Jurkat, Clone E6-1 (cell line): ENCODE measurements around the gene MAP2K5.
A peak's percentile ranks its signal among the peaks of the same experiment; 100 is the strongest.

ENCODE experiments used
- DNase-seq: peaks from one replicate; pipeline ENCODE4 v3.0.0-alpha.2; 2011; ENCODE audit warnings: low read depth, low spot score
- H3K4me3 ChIP-seq: 2 replicates; pipeline ENCODE4 v1.5.1; 2011; ENCODE audit warnings: mild to moderate bottlenecking, low read length, control low read depth, moderate library complexity

MAP2K5 gene

DNA sequence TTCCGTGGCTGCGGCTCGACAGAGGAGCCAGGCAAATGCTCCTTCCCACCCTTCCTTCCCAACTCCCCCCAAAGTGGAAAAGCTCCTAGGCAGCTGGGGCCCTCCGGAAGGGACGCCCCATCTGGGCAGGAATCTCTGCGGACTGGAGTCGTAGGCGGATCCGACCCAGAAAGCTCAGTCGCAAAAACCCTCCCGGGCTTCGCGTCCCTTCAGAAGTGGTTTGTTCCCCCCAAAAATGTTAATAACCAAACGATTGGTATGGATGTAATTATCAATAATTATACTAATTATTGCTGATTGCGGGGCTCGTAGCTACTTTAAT is 293.6 kb downstream of the MAP2K5 start:
- H3K4me3 ChIP-seq: no peak overlapping the region
- no peak for DNase-seq

DNA sequence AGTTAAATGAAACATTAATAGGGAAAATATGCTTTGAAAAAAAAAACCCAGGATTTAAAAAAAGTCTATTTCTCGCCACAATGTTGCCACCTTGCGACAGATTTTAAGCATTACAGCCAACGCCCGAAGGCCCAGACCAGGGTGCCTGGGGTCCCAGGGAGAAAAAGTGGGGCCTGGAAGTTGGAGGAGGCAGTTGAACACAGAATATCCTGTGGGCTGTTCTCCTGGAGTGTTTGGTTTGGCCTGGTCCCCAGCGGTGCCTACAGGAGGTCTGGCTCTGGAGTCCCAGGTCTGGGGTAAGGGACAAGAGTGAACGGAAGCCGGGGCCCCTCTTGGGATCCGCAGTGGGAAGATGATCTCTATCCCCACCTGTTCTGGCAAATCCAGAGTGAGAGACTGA is 294.0 kb downstream of the MAP2K5 start:
- no peak for DNase-seq
- H3K4me3 ChIP-seq: no peak overlapping the region

DNA sequence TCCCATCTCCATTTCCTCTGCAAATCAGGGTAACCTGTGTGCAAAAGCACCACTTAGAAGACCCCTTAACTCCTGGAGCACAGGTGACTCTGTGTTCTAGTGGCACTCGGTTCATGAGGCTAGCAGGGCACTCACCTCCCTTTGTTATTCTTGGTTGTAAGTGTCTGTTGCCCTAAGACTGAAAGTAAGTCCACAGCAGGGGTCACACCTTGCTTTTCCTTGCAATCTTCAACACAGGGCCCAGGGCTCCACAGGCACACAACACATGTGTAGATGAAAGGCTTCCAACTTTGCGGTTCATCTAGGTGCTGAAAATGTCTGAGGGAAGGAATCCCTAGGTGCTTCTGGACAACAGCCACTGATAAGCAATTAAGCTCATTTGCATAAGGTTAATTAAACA is 294.5 kb downstream of the MAP2K5 start:
- DNase-seq: no peak
- no peak overlapping the region for H3K4me3 ChIP-seq

DNA sequence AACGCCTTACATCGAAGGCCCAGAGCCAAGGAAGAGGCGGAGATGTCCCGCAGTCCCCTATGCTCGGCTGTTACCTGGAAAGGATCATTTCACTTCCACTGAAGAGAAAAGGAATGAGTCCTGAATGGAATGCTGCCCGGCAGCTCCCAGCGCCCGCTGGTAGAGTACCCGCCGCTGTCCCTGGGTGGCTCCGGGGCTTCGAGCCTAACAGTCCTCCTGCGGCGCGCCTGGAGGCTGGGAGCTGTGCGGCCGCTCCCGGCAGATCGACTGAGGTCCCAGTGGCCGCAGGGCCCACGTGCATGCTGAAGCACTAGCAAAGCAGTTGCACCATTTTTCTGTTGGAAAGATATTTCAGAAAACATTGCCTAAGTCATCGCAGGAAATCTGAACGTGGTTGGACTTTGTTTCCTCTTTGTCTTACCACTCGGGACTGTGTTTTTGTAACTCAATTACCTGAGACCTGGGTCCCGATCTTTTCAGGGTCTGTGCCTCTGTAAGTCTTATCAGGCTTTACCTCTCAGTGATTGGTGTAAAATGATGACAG is 296.4 kb downstream of the MAP2K5 start:
- H3K4me3 ChIP-seq: peak overlapping the region; percentile 83
- DNase-seq: no peak

DNA sequence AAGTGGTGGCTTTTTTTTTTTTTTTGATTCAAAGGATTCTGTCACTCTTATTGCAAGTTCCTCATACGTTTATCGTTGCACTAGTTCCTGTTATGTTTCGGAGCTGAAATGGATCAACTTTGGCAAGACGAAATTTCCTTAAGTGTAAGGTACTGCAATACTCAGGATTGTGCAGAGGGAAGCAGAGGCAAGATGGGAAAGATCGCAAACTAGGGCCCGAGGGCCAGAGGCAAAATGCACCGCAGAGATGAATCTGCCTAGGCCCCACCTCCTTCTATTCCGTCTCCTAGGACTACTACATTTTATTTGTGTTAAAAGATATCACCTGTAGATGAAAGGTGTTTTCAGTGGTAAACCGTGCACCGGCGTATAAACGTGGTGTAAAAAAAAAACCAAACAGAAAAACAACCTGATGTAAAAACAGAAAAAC is 297.0 kb downstream of the MAP2K5 start:
- peak; percentile 61 for DNase-seq

DNA sequence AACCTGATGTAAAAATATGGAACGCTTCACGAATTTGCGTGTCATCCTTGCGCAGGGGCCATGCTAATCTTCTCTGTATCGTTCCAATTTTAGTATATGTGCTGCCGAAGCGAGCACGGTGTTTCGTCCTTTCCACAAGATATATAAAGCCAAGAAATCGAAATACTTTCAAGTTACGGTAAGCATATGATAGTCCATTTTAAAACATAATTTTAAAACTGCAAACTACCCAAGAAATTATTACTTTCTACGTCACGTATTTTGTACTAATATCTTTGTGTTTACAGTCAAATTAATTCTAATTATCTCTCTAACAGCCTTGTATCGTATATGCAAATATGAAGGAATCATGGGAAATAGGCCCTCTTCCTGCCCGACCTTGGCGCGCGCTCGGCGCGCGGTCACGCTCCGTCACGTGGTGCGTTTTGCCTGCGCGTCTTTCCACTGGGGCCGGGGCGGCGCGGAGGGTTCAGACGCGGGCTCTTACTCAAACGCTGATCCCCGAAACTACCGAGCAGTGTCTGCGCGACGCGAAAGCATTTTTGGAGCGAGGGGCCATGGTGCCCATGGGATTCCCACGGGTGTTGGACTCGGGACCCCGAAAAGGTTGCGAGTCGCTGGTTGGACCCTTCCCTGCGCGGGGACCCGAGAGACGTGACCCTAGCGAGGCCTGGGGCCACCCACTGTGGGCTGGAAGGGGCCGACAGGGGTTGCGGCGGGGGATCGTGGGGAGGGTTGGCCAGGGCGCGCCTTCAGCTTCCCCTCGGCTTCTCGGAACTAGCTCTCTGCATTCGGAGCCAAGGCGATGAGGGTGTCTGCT is 297.6 kb downstream of the MAP2K5 start, which contains the start of gene RNU6-1:
Gene RNU6-1, minus strand, starts transcription at position 117 of the 820 bp plus-strand sequence.
- peak within 1 kb of the TSS; percentile 83 for H3K4me3 ChIP-seq
- peak; percentile 94 for DNase-seq

More for the DNA sequence above, 297.0 kb downstream of the MAP2K5 start:
- H3K4me3 ChIP-seq: peak overlapping the region; percentile 83

DNA sequence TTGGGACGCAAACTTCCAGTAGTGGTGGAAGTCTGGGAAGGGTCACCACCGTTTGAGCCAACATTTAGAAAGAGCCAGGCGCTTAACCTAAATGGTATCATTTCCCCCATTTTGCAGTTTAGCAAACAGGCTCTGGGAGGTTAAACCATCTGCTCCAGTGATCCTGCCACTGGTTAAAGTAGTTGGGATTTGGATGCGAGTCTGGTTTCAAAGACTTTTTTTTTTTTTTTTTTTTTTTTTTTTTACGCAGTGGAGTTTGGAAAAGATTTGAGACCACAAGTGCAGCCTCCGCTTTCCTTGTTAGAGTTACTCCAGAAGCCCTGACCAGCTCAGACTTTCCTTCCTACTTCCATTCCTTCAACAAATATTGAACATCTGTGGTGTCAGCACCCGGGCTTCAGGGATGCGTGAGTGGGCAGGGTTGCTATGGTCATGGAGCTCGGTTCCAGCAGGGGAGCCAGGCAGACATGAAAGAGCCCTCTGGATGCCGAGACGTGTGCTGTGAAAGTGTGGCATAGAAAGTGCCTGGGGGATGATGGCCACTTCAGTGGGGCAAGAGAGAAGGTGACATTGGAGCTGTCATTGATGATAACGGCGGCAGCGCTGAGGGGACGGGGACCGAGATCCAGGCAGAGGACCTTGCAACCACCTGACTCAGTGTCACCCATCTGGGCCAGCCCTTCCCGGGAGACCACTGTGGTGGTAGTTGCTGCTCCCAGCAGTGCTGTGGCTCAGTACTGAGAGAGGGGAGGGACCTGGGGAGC is 298.4 kb downstream of the MAP2K5 start:
- peak overlapping the region; percentile 83 for H3K4me3 ChIP-seq
- DNase-seq: no peak

DNA sequence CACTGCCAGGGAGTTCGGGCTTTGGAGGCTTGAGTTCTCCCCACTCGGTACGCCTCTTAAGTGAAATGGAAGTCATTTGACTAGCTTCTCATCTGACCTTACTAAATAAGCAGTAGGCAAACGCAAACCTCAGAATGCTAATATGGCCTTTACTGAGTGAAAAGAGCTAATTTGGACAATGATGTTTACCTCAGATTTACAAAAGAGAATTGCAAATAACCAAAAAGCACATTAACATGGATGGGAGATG is 298.9 kb downstream of the MAP2K5 start:
- DNase-seq: no peak
- H3K4me3 ChIP-seq: no peak overlapping the region

DNA sequence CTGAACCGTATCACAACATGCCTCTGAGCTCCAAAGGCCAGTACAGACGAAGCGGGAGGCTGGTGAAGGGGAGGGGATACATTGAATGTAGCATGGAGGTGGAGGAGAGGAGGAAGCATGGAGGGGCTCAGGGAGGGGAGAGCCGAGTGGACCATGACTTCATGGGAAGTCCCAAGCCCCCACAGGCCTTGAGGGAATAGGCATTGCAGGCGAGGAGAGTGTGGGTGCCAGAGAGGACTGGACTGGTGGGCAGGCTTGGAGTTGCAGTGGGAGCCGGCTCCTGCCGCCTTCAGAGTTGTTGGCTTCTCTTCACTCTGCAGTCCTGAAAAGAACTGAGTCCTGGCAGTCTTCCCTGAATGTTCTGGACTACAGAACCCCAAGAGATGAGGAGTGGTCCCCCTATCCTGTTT is 300.6 kb downstream of the MAP2K5 start:
- H3K4me3 ChIP-seq: no peak overlapping the region

DNA sequence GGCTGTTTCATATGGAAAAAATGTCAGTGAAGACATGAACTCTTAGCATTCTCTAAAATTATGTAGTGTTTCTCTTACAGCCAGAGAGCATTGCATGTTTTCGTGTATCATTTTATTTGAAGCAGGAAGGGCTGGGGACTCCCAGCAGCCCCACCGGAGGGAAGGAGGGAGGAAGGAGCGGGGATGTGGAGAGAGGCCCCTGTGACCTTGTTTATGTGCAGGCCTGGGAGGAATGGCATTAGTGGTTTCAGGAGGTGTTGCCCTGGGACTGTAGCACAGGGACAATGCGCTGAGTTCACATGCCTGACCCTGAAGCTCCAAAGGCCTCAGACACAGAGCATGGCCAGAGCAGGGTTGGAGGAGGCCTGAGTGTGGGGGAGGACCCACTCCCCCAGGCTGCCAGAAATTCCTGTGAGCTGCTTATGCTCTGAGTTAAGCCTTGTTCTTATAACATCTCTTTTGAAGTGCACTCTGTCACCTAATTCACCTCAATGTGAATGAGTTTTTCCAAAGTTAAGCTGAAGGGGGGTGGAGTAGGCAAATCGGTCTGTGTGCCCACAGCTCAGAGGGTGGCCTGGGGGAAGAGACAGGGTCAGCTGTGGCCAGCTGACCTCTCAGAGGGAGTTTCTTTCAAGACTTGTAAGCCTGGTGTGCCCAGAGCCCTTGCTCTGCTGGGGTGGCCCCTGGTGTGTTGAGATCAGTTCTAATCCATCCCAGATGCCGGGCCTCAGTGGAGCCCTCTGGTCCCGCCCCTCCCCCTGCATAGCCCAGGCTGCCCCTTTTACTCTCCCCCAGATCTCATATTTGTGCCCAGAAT is 301.3 kb downstream of the MAP2K5 start:
- no peak for DNase-seq
- no peak overlapping the region for H3K4me3 ChIP-seq

More for the DNA sequence above, 300.6 kb downstream of the MAP2K5 start:
- DNase-seq: no peak

DNA sequence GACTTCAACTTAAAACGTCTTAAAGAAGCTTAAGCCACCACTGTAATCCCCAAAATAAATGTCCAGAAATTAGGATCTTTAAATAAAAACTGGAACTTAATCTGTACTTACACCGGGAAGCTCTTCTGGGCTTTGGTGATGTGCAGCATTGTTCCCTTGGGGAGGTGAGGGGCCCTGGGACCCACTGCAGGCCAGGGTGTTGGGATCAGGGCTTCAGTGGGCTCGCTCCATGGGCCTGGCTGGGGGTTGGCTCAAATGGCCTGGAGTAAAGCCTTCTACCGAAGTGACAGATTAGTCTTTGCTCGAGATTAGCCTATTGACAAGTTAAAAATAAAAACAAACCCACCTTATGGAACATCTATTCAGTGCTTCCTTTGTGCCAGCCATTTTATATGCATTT is 303.5 kb downstream of the MAP2K5 start:
- DNase-seq: no peak
- no peak overlapping the region for H3K4me3 ChIP-seq

DNA sequence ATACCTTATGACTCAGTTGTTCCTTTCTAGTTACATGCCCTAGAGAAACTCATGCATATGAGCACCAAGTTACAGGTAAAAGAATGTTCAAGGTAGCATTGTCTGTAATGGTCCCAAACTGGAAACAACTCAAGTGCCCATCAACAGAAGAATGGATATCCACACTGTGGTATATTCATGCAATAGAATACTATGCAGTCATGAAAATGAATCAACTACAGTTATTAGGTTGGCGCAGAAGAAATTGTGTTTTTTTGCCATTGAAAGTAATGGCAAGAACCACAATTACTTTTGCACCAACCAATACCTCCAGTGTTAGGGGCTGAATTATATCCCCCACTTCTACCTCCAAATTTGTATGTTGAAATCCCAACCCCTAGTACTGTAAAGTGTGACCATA is 307.0 kb downstream of the MAP2K5 start:
- no peak overlapping the region for H3K4me3 ChIP-seq
- no peak for DNase-seq

DNA sequence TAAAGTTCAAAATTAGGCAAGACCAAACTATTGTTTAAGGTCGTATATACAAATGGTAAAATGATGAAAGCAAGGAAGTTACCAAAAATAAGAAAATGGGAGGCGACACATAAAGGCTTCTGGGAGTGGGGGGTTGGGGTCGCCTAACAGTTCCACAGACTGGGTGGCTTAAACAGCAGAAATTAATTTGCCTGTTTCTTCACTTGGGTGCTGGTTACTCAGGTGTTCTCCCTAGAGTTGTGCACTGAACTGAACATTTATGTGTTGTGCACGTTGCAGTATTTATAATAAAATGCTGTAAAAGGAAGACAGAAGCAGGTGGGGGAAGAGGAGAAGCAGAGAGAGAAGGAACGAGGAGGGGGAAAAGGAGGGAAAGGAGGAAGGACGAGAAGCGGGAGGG is 307.8 kb downstream of the MAP2K5 start:
- DNase-seq: no peak
- H3K4me3 ChIP-seq: no peak overlapping the region

DNA sequence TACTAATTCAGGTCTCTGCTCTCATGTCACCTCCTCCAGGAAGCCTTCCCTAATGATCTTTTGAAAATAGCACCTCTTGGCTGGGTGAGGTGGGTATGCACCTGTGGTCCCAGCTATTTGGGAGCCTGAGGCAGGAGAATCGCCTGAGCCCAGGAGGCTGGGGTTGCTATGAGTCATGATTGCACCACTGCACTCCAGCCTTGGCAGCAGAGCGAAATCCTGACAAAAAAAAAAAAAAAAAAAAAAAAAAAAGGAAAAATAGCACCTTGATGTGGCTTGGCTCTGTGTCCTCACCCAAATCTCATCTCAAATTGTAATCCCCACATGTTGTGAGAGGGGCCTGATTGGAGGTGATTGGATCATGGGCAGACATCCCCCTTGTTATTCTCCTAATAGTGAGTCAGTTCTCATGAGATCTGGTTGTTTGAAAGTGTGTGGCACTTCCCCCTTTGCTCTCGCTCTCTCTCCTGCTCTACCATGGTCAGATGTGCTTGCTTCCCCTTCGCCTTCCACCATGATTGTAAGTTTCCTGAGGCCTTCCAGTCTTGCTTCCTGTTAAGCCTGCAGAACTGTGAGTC is 308.6 kb downstream of the MAP2K5 start:
- no peak for DNase-seq
- no peak overlapping the region for H3K4me3 ChIP-seq

DNA sequence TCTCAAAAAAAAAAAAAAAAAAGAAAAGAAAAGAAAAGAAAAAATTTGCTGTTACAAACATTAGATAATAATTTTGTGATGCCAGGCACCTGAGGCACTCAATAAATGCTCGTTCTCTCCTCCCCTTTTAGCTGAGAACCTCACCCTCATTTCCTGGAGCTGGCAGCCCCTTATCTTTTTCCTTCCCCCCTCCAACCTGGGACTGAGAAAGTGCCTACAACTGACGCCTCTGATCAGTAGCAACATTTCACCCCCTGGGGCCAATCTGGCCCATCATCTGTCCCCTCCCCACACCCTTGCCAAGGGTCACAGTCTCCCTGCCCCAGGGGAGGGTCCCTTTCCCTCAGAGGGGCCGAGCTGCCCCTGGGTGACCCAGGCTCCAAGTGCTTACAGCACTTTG is 309.9 kb downstream of the MAP2K5 start:
- H3K4me3 ChIP-seq: no peak overlapping the region
- no peak for DNase-seq

DNA sequence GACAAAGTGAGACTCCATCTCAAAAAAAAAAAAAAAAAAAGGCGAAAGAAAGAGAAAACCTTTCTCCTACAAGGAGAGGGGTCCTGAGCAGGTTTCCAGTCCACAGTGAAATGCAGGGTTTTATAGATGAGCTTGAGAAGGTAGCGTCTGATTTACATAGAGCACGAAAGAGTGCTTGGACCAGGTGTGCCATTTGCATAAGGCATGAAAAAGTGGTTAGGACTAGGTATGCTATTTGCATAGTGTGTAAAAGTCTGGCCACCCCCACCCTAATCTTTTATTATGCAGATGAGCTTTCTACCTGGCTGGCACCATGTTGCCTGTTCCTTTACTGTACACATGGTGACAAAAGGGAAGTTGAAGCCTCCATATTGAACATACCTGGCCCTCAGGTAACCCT is 311.0 kb downstream of the MAP2K5 start:
- no peak overlapping the region for H3K4me3 ChIP-seq
- DNase-seq: no peak

DNA sequence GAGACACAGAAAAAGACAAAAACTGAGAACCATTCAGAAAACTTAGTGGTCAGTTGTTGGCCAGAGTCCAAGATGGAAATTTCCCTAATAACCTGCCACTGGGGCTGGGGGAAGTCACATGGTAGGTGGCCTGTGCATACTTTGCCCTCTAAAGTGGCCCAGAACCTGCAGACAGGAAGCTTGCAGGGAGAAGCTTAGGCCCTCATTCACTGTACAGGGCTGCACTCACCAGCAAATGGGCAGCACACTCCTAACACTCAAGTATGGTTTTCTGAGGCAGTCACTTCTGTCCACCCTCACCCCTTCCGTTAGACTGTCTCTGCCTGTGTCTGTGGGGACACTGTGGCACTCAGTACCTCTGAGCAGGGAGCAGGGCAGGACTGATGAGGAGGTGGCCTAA is 311.9 kb downstream of the MAP2K5 start:
- no peak for DNase-seq
- no peak overlapping the region for H3K4me3 ChIP-seq

DNA sequence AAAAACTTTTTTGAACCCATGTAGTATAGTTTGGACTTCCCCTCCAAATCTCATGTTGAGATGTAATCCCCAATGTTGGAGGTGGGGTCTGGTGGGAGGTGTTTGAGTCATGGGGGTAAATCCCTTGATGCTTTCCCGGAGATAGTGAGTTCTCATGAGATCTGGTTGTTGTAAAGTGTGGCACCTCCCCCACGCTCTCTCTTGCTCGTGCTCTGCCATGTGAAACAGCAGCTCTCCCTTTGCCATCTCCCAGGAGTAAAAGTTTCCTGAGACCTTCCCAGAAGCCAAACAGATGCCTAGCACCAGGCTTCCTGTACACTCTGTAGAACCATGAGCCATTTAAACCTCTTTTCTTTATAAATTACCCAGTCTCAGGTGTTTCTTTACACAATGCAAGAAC is 313.3 kb downstream of the MAP2K5 start:
- H3K4me3 ChIP-seq: no peak overlapping the region
- no peak for DNase-seq
